Stomach (tissue), 4 donors: ENCODE measurements around the gene GAGE10.

ENCODE experiments used
- EP300 ChIP-seq: sonication (generic); formaldehyde crosslinking; IDR thresholded peaks from one replicate; pipeline ENCODE4 v1.6.1; 2017; ENCODE audit warnings: antibody characterized with exemption
- POLR2A ChIP-seq, 4 donors: fragments of 450-650 bp; IDR thresholded peaks; one replicate each; pipeline ENCODE4 v1.6.1; 2016; ENCODE audit warnings: antibody characterized with exemption in 4 of 4, control low read depth in 2 of 4, mild to moderate bottlenecking in 1 of 4, moderate library complexity in 1 of 4
- POLR2AphosphoS5 ChIP-seq, 3 donors: sonication (generic); formaldehyde crosslinking; IDR thresholded peaks; one replicate each; pipeline ENCODE4 v1.6.1; 2016; ENCODE audit warnings: antibody characterized with exemption in 3 of 3
- TF ChIP-seq, protein P1 (sequence below), 7 experiments: fragments of 450-650 bp in 4 of 7; fragments of 200-600 bp in 3 of 7; sonication (generic) in 3 of 7; IDR thresholded peaks; one replicate each; pipeline ENCODE4 v1.5.1; 2016 to 2019; ENCODE audit warnings: antibody characterized with exemption in 7 of 7, control low read depth in 2 of 7, mild to moderate bottlenecking in 1 of 7

DNA sequence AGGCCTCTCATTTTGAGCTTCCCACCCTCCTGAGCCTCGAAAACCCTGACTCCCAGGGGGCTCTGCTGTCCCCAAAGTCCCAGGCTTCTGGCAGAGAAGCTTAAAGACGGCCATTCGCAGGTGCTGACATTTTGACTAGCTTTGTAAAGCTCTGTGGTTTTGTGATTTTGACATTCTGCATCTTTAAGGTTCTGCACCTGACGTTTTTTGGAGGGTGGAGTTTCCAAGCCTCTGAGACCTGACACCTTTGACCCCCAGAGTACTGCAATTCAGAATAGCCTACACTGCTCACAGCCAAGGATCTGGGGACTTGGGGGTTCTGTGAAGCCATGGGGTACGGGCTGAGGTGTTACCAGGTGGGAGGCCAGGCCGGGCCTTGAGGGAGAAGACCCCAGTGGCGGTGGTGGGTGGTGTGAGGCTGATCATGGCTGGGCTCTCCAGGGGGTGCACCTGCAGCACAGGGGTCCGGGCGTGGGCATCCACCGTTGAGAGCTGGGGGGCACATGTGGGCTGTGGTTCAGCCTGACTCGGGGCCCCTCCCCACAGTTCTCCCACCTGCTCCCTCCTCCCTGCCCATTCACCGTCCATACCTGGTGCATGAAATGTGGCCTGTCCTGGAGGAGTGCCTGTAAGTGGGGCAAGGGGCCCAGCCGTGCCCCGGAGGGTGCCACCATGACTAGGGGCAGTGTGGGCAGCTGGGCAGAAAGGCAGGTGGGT lies 46.2 kb upstream of the GAGE10 start:
- TF ChIP-seq POLR2AphosphoS5 (IDR thresholded peaks at IDR 0.05) (no peak), EP300 (no peak), POLR2A (IDR thresholded peaks at IDR 0.05) (no peak)
- TF ChIP-seq, protein P1, sequence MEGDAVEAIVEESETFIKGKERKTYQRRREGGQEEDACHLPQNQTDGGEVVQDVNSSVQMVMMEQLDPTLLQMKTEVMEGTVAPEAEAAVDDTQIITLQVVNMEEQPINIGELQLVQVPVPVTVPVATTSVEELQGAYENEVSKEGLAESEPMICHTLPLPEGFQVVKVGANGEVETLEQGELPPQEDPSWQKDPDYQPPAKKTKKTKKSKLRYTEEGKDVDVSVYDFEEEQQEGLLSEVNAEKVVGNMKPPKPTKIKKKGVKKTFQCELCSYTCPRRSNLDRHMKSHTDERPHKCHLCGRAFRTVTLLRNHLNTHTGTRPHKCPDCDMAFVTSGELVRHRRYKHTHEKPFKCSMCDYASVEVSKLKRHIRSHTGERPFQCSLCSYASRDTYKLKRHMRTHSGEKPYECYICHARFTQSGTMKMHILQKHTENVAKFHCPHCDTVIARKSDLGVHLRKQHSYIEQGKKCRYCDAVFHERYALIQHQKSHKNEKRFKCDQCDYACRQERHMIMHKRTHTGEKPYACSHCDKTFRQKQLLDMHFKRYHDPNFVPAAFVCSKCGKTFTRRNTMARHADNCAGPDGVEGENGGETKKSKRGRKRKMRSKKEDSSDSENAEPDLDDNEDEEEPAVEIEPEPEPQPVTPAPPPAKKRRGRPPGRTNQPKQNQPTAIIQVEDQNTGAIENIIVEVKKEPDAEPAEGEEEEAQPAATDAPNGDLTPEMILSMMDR (IDR thresholded peaks at IDR 0.05): no peak
